ENCODE measurements around the gene DUS2.
A peak's percentile ranks its signal among the peaks of the same experiment; 100 is the strongest.
"Not testable (repeated sequence)": the region's sequence is repeated elsewhere in the genome, so short reads cannot be mapped to it uniquely, and the experiment has no call there.

DUS2 gene

GRCh38 chr16:67998779-67999688 lies 24.1 kb upstream of the DUS2 start, which contains the start of gene DPEP2:
Gene DPEP2, minus strand, starts transcription at chr16:67999484. Its CDS starts 6,272 bp downstream, at chr16:67993212.
- not testable (repeated sequence) for DNase-seq (ENCODE audit: low read depth in 2 of 2)

DNA sequence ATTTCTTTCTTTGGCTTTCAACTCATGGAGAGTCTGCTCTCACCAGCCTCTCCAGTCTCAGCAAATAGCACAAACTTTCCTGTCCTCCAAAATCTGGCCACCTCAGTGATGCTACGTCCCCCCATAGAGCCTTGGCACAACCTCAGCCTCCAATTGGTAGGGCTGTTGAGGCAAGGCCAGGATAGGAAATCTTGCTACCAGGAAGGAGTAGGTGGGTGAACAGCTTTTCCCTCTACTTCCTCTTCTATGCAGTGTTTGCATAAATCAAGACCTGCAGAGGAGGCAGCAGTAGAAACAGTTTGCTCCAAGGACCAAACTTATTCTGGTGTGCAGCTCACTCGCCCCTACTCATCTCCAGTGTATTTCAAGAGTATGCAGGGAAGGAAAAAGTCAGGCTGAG lies 23.1 kb upstream of the DUS2 start:
- DNase-seq (ENCODE audit: low read depth in 2 of 2) = no peak

- DNase-seq (ENCODE audit: low read depth in 2 of 2) = no peak
Measured at GRCh38 chr16:68000450-68000849, 22.6 kb upstream of the DUS2 start.

DNA sequence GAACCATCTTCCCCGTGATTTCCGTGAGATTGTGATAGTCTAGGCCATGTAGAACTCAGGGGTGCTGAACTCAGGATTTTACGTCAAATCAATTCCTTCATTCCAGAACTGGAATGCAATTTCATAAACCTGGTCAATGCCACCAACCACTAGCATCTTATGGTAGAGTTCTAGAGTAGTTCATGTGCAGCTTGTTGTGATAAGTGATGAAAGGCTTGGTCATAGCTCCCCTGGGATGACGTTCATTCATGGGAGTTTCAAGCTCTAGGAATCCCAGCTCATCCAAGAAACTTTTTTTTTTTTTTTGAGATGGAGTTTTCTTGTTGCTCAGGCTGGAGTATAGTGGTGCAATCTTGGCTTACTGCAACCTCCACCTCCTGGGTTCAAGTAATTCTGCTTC lies 20.1 kb upstream of the DUS2 start:
- DNase-seq (ENCODE audit: low read depth in 2 of 2) = no peak

DNA sequence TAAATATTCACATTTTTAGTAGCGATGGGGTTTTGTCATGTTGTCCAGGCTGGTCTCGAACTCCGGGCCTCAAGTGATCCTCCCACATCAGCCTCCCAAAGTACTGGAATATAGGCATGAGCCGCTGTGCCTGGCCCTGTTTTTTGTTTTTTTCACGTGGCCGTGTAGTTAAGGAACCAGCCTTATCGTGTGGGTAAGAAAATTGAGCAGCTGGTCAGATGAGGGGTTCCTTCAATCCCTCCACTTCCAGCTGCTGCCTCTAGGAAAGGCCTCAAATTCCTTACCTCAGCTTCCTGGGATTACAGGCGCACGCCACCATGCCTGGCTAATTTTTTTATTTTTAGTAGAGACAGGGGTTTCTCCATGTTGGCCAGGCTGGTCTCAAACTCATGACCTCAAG lies 17.9 kb upstream of the DUS2 start:
- DNase-seq (ENCODE audit: low read depth in 2 of 2) = no peak

DNA sequence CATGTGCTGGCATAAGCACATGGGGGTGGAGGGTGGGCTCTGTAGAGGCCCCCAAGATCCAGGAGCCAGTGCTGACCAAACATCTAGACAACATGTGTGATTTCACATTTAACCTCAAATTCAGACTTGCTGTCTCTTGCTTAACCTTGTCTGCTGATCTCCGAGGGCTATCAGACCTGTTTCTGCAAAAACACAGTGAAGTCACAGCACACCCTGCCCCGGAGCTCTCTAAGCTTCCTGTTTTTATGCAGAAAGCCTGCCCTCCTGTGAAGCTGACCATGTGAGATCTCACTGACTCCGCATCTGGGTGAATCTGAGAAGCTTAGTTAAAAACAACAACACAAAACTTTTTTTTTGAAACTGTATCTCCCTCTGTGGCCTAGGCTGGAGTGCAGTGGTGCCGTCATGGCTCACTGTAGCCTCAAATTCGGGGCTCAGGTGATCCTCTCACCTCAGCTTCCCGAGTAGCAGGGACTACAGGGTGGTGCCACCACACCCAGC lies 17.2 kb upstream of the DUS2 start:
- DNase-seq (ENCODE audit: low read depth in 2 of 2) = no peak

DNA sequence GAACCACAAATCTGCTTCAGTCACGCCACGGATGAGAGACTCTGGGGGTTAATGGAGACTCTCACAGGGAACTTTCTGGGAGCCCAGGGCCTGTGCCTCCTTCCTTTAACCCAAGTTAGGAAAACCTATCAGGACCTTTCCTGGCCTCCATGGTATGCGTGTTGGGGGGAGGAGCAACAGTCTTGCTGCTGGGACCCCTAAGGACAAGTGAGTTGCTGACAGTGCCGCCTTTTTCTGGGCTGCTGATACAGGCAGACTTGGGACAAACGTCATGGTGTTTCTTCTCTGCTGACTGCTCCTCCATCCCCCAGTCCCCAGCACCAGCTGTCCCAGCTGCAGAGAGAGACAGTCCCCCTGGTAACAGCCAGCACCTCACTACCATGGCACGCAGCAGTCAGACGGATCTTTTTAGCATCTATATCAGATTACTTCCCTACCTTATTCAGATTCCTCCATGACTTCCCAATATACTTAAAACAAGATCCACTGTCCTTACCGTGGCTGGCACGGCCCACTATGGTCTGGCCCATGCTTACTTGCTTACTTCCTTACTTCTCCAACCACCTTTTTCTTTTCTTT lies 13.8 kb upstream of the DUS2 start:
- no peak for DNase-seq (ENCODE audit: low read depth in 2 of 2)

DNA sequence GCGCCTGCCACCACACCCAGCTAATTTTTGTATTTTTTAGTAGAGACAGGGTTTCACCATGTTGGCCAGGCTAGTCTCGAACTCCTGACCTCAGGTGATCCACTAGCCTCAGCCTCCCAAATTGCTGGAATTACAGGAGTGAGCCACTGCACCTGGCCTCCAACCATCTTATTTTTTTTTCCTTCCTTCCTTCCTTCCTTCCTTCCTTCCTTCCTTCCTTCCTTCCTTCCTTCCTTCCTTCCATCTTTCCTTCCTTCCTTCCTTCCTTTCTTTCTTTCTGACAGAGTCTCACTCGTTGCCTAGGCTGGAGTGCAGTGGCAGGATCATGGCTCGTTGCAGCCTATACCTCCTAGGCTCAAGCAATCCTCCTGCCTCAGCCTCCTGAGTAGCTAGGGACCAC lies 13.2 kb upstream of the DUS2 start:
- DNase-seq (ENCODE audit: low read depth in 2 of 2) = not testable (repeated sequence)

DNA sequence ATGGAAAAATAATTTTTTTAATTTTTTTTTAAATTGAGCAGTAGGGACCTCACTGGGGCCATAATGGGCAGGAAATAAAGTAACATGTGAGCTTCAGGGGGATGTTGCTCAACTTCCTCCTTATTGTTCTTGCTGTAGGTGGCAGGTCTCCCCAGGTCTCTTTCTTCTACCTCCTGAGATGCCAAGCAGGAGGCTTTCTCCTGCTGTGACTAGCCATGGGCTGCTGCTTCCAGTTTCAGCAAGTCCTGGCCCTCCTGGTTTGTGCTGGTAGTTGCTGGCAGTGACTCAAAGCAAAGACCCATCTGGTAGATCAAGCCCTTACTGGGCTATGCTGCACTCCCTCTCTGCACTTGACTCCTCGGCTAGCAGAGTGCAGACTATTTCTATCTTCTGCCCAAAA lies 9.6 kb upstream of the DUS2 start:
- no peak for DNase-seq (ENCODE audit: low read depth in 2 of 2)

GRCh38 chr16:68015681-68016080 lies 7.4 kb upstream of the DUS2 start, which contains the start of gene DPEP2NB:
Gene DPEP2NB, minus strand, starts transcription at chr16:68015911. Its CDS starts 141 bp downstream, at chr16:68015770.
- DNase-seq (ENCODE audit: low read depth in 2 of 2) = no peak

- no peak for DNase-seq (ENCODE audit: low read depth in 2 of 2)
Measured at GRCh38 chr16:68019167-68019680, 3.9 kb upstream of the DUS2 start.

DNA sequence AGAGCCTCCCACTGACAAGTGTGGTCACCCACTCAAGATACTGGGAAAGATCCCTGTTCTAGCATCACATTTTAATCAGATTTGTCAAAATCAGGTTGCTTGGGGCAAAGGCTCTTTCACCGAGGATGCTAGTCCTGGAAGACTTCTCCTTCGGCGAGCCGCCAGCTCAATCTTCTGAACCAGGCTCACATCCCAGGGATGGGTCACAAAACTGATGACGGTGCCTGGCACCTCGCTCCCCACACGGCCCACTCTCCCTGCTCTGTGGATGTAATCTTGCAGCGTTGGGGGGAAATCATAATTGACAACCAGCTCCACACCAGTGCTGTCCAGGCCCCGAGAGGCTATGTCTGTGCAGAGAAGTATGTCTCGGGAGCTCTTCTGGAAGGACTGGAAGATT lies 1.6 kb upstream of the DUS2 start:
- no peak for DNase-seq (ENCODE audit: low read depth in 2 of 2)

GRCh38 chr16:68022278-68022727 lies 781 bp upstream of the DUS2 start:
- DNase-seq (ENCODE audit: low read depth in 2 of 2) = no peak

DNA sequence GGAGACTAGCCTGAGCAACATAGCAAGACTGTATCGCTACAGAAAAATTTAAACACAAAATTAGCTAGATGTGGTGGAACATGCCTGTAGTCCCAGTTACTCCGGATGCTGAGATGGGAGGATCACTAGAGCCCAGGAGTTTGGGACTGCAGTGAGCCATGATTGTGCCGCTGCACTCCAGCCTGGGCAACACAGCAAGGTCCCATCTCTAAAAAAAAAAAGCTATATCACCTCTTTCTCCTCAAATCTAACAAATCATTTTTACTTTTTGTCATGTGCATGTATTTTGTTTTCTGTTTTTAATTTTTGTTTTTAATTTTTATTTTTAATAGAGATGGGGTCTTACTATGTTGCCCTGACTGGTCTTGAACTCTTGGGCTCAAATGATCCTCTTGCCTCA lies 5.9 kb downstream of the DUS2 start:
- DNase-seq (ENCODE audit: low read depth in 2 of 2) = no peak

DNA sequence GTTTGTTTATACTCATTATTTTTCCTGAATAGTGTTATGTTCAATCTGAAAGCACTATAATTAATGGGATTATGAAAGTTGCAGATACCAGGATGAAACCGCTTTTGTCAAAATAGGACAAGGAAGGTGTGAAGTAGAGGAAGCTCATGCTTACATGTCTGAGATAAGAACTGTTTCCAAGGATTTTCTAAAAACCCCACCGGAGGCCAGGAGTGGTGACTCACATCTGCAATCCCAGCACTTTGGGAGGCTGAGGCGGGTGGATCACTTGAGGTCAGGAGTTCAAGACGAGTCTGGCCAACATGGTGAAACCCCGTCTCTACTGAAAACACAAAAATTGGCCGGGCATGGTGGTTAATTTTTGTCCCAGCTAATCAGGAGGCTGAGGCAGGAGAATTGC lies 7.0 kb downstream of the DUS2 start:
- DNase-seq (ENCODE audit: low read depth in 2 of 2) = not testable (repeated sequence)

DNA sequence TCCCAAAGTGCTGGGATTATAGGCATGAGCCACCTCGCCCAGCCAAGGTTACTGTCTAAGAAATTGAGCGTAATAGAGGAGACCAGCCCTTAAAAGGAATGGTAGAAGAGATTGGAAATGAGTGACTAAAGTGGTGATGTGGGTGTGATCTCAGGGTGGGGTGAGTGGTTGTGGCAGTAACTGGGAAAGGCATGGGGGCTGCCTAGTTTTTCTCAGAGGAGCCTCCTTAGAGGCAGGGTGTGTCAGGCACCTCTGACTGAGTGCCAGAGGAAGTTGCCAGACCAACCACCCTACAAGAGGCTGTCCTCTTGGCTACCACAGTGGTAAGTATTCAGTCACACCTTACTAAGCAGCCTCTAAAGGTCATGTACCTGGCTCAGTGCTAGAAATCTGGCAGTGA lies 8.9 kb downstream of the DUS2 start:
- no peak for DNase-seq (ENCODE audit: low read depth in 2 of 2)

DNA sequence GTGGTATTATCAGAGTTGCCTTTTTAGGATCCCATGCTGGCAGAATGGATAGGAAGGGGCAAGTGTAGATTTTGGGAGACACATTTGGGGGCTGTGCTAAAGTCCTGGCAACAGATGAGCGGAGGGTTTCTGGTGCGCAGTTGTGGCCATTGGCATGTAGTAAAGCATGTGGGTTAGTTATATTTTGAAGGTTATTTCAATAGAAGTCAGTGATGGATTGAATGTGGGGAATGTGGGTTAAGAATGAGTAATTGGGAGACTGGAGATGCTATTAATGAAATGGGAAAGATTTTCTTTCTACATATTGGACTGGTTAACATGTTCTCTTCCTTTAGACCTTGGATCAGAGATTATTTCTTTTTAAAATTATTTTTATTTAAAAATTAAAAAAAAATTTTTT lies 10.0 kb downstream of the DUS2 start:
- DNase-seq (ENCODE audit: low read depth in 2 of 2) = no peak

DNA sequence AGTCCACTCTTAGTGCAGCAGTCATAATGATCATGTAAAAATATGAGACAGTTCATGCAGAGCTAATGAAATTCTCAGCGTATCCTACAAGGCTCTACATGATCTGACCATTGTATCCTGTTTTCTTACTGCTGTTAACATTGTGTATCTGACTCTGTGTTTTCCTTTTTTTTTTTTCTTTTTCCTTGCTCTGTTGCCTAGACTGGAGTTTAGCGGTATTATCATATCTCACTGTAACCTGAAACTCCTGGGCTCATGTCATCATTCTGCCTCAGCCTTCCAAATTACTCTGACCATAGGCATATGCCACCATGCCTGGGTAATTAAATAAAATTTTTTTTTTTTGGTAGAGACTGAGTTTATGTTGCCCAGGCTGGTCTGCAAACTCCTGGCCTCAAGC lies 12.1 kb downstream of the DUS2 start:
- no peak for DNase-seq (ENCODE audit: low read depth in 2 of 2)

- no peak for DNase-seq (ENCODE audit: low read depth in 2 of 2)
Measured at GRCh38 chr16:68037841-68038597, 14.9 kb downstream of the DUS2 start.

DNA sequence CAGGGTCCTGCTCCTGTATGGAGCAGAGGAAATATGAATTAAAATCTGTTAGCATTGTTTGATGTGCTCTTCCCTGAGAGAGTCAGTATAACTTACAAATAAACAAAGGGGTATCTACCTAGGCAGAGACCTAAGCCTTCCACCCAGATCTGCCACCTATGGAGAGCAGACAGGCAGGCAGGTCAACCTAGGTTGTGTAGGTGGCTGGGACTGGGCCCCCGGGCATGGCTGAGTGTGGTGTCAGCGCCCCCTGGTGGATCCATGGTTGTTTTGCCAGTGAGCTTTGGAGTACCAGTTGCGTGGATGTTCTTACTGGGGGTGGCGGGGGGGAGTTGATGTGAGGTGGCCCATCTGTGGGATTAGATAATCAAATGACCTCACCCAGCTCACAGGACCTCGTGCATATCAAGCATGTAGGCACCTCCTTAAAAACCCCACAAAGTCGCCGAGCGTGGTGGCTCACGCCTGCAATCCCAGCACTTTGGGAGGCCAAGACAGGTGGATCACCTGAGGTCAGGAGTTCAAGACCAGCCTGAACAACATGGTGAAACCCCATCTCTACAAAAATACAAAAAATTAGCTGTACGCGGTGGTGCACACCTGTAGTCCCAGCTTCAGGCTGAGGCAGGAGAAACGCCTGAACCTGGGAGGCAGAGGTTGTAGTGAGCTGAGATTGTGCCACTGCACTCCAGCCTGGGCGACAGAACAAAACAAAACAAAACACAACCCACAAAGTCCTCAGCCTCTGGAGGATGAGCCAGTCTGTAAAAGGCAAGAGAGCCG lies 17.6 kb downstream of the DUS2 start:
- DNase-seq (ENCODE audit: low read depth in 2 of 2) = peak; percentile 83 to 84

- DNase-seq (ENCODE audit: low read depth in 2 of 2) = no peak
Measured at GRCh38 chr16:68041783-68042182, 18.7 kb downstream of the DUS2 start.

Measured in stimulated activated CD8-positive, alpha-beta memory T cell treated with anti-CD3 and anti-CD28 coated beads, Interleukin-2, amount 100 ng/mL, for 1 hour (primary cell).